NCI-H2227 (cell line): ENCODE measurements around the gene TSPAN5.
A peak's percentile ranks its signal among the peaks of the same experiment; 100 is the strongest.

Source experiments
- DNase-seq: peaks from one replicate; lab custom pipeline; 2025; ENCODE audit not compliant: unreplicated experiment; lab: John Stamatoyannopoulos, UW

Gene TSPAN5

DNA sequence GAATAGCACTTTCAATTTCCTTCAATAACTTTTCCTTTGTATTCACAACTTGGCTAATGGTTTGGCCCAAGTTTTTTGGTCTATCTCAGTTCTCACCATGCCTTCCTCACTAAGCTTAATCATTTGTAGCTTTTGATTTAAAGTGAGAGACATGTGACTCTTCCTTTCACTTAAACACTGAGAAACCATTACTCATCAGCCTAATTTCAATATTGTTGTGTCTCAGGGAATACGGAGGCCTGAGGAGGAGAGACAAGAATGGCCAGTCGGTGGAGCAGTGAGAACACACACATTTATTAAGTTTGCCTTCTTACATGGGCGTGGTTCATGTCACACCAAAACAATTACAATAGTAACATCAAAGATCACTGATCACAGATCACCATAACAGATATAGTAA is 56.7 kb downstream of the TSPAN5 start:
- no peak for DNase-seq

DNA sequence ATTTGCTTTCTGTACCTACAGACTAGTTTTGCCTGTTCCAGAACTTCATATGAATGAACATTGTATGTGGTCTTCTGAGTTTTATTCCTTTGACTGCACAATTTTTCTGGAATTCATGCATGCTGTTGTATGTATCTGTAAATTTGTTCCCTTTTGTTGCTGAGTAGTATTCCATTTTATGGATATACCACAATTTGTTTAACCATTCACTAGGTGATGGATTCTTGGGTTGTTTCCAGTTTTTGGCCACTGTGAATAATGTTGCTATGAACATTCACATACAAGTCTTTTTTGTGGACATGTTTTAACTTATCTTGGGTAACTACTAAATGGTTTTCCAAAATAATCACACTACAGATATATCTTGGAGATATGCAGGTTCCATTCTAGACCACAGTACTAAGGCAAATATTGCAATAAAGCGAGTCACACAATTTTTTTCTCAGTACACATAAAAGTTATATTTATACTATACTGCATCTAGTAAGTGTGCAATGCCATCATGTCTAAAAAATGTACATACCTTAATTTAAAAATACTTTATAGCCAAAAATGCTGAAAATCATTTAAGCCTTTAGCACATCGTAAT is 58.7 kb downstream of the TSPAN5 start:
- no peak for DNase-seq

DNA sequence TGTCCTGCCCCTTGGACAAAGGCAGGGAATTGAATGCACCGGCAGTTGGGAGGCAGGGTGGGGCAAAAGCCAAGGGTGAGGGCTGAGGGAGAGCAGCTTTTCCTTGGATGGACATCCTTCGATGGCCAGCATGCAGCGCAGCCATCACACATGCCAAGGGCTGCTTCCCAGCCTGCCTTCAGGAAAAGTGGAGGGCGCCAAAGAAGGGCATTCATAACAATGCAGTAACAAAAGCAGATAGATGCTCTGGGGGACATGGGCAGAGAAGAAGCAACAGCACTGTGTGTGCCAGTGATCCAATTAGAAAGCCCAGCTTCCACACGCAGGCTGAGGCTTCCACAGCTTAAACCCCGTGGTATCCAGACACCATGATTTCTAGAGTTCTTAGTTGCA is 71.5 kb downstream of the TSPAN5 start:
- DNase-seq = no peak

DNA sequence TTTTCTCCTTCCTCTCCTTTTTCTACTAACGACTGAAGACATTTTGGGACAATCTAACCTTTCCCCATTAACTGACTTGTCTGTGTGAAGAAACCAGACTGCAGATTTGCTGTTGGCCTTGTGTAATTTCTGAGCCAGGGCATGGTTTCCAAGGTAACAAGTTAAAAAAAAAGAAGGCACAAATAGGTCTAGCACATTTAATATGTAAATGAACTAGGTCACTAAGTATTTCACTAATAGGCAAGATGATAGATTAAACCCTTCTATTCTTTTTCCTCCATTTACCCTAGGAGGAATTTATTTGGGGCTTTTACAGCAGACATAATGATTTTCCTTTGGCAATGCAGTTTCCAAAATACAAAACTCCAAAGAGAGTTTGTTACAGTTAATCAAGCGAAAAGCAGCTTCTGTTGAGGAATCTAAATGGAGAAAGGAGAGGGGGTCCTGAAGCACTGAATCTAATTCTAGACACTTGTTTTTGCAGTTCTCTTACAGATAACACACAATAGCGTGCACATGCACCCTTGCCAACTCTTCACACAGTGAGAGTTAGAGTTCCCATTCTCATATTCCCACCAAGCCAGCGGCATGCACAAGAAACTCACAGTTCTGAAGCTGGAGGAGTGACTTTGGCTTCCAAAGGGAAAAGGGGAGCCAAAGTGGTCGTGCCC is 72.0 kb downstream of the TSPAN5 start:
- DNase-seq = no peak

DNA sequence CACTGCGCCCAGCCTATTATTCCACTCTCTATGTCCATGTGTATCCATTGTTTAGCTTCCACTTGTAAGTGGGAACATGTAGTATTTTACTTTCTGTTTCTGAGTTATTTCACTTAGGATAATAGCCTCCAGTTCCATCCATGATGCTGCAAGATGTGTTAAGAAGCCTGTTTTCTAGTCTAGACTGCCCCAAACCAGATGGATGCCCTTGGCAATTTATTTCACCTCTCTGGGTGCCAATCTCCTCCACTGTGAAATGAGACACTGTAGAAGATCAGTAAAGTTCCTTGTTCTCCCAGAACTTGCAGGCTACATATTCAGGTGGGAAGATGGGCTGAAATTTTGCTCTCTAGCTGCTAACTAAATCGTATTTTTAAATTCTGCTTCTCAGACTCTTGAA is 72.8 kb downstream of the TSPAN5 start:
- no peak for DNase-seq

DNA sequence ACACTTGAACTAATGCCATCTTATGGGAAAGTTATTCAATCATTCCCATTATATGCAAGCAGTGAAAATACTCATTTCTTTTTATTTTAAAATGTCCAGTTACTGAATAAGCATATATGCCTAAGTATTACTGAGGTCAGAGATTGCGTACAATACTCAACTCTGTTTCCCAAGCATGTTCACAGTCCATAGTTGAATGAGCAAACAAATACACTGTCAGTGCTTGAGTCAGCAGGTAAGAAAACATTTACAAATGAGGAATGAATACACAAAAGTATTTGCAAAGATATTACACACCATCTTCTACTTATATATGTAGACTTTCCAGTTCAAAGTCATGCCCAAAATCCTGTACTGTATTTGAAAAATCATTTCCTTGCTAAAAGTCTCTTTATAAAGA is 74.1 kb downstream of the TSPAN5 start:
- DNase-seq = no peak

DNA sequence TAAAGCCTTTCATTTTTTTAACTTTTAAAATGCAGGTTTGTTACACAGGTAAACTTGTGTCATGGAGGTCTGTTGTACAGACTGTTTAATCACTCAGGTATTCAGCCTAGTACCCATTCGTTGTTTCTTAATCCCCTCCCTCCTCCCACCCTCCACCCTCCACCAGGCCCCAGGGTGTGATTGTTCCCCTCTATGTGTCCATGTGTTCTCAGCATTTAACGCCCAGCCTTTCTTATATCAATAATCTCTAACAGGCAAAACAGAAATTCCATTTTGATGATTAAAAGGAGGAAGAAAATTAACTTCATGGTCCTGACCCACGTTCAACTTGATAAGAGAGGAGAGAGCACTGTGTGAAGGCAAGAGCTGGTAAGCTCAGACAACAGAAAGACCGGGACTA is 75.1 kb downstream of the TSPAN5 start:
- no peak for DNase-seq

DNA sequence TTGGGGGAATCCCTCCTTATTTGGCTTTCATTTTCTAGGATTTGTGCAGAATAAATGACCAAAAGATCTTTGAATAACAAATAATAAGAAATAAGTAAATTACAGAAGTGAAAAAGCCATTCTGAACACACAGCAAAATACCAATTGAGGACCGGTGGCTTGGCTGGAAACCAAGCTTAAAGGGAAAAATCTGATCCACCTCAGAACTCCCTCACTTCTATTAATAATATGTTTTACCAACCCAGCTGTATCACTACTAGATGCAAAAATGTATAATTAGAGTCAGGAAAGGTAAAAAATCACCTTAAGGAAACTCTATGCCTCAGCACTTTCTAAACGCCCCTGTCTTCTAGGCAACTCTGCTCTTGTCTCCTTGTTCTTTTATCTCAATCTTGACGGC is 77.3 kb downstream of the TSPAN5 start:
- no peak for DNase-seq

DNA sequence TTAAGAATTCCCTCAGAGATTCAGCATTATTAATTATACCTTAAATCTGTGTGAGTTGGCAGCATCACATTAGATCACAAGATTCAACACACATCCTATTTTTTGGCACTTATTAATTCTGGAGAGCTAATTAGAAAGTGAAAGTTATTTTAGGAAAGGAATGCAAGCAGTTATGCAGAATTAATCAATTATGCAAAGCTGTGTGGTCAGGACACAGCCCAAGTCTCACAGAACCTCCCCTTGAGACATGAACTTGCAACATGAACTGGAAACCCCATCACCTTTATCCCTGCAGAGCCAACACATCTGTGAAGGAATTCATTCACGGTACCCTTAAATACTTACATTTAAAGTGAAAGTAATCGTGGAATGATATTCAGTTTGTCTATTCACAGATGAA is 80.5 kb downstream of the TSPAN5 start:
- DNase-seq = no peak

DNA sequence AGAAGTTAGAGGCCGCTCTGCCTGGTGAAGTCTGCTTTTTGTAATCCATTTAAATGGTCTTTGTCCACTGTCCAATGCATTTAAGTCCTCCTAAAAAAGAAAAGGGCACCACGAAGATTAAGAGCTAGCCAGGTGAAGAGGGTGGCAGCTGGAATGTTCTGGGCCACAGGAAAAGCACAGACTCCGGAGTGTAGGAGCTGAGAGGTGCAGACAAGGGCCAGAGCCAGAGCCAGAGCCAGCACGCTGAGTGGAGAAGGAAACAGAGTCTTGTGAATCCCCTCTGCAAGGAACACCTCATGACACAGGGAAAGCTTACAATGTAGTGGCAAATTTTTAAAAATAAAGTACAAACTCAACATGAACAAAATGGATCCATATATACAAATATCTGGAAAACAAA is 83.6 kb downstream of the TSPAN5 start:
- DNase-seq = no peak

DNA sequence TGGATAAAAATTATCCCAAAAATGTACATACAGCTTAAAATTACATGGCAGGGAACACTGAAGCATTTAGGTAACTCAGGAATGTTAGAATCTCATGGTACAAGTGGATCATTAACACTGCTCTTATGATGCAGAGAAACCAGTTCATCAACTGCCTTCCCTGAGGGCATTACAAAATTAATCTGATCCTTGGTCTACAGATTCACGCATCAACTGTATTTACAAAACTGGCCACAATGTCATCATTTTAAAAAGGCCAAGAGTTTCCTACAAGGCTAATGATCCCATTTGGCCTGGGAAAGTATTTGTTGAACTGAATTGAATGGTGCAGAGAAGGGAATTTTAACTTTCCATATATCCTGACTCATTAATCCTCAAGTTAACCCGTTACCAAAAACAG is 84.6 kb downstream of the TSPAN5 start:
- DNase-seq = no peak

DNA sequence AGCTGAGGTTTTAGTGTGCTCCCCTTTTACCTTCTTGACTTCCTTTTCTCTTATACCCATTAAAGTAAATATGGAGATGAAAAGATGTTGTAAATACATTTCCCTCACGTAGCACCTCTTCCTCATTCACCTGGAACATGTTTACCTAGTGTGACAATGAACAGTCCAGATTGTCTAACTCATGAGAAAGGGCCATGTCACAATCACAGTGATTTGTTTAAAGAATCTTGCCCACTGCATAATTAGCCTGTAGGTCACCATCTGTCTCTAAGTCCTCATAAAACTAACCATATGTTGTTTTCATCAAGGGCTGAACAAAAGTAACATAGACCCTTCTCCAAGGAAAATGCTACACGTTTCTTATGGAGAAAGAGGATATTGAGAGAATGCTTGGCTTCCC is 85.7 kb downstream of the TSPAN5 start:
- DNase-seq = peak; percentile 2

DNA sequence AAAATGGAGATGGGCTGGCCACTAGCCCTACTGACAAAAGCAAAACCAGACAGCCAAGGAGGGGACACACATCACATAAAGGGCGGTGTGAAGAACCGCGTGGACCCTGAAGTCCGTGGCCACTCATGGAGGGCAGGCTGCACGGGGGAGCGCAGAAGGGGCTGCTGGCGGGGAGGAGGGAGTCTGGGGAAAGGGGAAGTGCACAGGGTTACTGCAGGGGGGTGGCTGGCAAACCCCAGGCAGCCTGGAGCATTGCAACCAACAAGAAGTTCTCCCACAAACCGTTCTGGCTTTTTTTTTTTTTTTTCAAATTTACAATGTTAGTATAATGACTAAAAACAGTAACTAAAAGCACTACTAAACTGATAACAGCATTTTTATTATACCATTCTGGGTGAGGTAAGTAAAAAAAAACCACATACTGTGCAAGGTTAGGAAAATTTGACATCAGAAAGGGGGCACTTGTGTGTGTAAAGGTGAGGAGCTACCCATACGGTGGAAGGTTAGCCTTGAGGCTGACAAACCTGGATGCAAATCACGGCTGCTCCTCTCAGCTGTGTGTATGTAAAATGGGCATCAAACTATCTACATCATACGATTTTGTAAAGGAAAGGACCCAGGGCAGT is 87.1 kb downstream of the TSPAN5 start:
- no peak for DNase-seq

DNA sequence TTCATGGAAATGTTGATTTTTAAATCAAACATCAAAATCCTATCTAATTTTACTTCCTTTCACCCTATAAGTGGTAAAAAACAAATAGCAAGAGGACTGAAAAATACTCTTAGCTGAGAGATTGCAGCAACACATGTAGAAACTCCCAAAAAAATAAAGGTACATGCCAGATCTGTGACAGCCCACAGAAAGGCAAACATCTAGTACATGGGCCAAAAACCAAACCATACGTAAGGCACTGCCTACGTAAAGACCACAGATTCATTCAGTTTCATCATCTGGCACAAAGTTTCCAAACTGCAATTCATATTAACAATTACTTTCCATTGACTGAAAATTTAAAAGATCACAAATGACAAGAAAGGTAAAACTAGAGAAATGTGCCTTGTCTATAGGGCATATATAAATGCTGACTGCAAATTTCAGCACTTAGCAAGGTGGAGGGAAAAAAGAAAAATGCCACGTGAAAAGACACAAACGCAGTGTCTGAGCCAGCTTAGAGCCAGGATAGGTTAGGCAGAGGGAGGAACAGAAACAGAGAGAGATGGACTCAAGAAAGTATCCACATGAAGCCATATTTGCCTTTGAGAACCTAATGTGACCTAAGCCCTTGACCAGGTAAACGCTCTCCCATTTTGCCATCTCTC is 88.1 kb downstream of the TSPAN5 start:
- no peak for DNase-seq

DNA sequence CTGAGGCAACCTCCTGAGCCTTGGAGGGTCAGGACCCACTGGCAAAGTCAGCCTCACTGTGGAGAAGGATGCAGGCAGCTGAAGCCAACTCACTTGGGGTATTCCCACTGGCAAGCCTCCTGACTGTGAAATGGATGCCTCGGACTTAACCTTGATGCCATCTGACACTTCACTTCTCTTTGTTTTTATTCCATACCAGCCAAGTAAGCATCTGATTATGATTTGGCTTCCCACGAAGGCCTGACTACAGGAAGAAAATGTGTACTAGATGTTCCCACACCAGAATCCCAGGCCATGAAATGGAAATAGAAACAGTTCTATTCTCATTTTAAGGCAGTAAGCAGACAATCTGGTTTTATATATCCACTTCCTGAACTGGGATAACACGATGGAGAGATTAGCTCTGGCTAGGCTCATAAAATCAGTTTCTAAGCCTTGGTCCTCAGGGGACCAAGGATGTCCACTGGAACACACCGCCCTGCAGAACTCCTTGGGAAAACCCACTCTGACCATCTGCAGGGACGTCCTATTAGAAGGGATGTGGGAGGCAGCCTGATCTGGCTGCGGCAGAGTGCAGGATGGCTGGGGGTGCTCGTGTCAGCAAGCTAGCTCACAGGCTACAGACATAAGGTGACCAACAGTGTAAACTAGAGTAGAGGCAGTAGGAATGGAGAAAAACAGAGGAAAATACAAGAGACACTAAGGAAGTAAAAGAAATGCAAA is 89.3 kb downstream of the TSPAN5 start:
- no peak for DNase-seq

DNA sequence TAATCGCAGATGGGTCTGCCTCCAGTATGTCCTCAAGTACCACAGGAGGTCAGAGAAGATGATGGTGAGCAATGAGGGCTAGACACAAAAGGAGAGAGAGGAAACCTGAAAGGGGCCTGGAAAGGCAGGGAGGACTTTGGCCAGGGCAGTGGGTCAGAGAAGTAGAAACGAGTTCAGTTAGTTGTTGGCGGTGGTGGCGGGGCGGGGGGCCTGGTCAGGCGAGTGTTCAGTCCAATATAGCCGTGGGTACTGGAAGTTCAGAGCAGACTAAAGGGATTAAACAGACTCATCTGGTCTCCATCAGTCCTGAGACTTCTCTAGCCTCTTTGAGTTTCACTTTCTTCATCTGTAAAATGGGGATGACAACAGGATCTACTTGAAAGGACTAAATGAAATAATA is 90.8 kb downstream of the TSPAN5 start:
- no peak for DNase-seq

DNA sequence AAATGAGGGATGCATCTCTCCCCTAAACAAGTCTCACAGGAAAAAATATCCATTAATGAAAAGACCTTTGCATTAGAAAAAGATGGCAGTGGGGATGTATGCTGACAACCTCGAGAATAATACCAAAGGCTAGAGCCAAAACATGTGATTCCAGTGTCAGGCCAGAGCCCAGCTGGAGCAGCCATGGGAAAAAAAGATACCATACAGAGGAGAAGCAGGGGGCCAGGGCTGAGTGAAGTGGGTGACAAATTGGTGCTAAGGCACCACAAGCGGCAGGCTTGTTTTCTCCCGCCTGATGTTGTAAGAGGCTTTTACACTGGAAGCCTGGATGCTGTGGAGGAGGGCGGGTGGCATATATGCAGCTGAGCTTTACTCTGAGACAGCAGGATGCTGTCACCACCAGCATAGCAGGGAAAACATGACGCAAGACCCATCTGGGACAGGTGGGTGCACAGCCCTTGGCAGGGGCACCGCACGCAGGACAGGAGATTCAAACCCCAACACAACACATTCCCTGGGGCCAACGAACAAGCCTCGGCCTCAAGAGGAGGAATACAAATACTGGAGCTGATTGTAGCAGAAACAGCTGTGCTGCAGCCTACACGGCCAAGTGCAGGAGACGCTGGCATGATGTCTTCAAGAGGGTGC is 91.9 kb downstream of the TSPAN5 start:
- DNase-seq = peak; percentile 32

DNA sequence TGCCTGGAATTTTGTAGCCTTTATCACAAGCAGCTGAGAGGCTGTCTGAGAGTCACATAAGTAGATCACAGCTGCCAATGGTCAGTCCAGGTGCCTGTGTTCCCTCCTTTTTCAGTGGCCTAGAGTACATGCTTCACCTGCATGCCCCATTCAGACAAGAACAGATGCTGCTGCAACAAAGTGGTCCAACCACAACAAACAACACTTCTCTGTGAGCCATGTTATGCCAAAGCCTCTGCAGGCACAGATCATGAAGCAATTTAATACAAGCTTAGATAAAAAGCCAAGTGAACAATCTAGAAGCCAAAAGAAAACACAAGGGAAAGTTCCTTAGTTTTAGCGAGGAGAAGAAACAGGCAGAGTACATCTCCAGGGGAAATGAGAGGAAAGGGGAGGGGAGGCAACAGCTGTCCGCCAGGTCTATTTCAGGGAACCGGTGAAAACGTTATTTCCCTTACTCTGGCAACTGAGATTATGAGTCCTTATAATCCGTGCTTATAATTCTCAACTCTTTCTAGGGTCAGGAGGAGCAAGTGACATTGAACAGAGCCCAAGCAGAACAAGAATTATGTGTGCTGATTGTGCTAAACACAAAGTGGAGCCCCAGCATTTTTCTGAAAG is 92.6 kb downstream of the TSPAN5 start:
- no peak for DNase-seq

DNA sequence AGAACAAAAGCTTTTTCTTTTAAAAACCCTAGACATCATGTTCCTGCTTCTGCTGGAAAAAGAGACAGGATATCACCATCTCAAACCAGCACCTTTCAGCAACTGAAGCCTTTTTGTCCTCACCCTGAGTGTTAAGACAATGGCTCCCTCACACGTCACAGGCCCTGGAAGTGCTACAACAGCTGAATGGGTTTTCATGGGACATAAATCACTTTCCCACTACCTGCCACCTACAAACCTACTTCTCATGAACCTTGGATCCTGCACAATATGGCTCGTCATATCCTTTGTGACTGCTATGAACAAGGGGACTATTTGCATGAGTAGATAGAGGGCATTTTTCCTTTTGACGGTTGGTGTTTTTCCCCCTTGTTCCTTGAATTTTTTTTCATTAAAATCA is 93.6 kb downstream of the TSPAN5 start:
- no peak for DNase-seq

DNA sequence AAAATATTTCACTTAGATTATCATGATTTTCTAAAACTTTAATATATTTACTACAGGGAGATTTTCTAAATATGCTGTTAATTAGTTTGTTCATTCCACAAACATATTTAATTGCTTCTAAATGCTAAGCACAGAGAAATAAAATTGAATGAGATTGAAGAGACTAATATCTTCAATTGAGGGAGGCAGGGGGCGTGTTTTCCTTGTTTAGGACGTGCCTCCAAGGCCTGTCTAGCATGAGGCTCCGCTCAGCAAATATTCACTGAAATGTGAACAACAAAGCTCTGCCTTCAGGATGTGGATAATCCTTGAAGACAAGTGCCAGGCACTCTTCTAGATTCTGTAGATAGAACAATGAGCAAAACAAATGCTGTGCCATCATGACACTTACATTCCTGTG is 98.1 kb downstream of the TSPAN5 start:
- no peak for DNase-seq
